Limb (tissue), 2 donors: Measurements from ENCODE around the gene SP7.
"Not testable (repeated sequence)": the region's sequence is repeated elsewhere in the genome, so short reads cannot be mapped to it uniquely, and the experiment has no call there.

Source experiments
- DNase-seq, 2 donors: peaks; one replicate each; pipeline ENCODE4 v3.0.0-alpha.2; 2016; ENCODE audit errors: extremely low spot score in 2 of 2

The SP7 gene

DNA sequence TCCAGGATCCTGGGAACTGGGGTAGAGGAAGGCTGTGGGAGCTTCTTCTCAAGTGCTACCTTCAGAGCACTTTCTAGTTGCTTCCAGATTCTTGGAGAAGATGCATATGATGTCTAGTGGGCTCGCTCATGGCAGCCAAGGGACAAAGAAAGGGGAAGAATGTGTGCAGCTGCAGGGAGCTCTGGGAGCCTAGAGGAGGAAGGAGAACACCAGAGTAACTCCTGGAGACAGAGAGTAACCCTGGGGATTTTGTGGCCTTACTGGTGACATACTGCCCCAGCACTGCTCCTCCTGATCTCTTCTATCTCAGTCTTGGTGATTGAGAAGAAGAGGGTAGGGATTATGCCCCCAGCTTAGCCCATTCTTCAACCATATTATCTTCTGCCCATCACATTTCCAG lies 10.3 kb upstream of the SP7 start:
- DNase-seq, result no peak

DNA sequence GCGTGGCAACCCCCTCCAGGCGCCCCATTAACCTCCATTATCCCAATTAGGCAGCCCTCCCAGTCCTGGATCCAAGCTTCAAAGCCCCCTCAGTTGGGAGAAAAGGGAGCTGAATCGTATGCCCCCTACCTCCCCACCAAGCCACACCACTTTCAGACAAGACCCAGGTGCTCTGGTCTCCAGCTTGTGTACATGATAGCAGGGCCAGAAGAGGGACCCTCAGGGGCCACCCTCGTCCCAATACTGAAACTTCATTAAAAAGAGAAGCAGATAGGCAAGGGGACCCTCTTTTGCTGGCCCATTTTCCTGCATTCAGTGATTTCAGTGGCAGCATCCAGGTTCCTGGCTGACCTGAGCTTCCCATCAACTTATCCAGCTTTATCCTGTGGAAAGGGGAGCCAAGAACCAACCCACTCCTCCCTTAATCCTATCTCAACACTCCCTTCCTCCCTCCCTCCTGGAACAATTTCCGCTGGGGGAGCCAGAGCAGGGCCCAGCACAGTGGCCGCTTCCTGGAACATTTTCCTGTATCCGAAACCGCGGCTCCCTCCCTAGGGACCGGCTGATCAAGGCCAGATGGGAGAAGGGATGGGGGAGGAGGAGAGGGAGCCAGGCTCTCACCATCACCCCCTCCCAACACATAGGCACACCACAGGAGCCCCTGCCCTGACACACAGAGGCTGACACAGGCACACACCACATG lies 9.5 kb upstream of the SP7 start:
- peak in 1 of 2 donors; percentile 69 for DNase-seq

DNA sequence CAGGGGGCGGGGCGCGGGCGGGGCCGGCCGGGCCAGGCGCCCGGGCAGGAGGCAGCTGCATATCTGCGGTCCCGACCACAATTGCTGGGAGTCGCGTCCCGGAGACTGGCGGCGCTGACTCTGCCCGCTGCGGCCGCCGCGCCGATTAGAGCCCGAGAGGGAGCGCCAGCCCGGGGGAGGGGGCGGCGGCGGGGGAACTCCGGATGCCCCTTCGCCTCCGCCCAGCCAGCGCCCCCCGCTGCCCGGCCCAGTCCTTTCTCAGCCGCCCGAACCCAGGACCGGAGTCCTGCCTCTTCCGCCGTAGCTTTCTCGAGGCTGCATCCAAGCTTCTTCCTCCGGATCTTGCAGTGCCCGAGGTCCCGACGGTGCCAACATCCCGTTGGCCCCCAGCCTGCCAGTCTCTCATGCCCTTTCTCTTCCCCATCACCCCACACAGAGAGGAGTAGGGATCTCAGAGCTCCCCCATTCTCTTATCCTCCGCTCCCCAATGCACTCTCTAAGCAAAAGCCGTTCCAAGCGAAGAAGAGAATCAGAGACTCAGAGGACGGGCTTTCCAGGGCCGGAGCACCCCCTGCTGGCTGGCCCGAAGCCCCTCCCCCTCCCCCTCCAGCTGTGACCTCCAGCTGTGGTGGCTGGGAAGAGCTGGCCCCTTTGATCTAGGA lies 8.8 kb upstream of the SP7 start:
- peak; percentile 83 to 90 for DNase-seq

DNA sequence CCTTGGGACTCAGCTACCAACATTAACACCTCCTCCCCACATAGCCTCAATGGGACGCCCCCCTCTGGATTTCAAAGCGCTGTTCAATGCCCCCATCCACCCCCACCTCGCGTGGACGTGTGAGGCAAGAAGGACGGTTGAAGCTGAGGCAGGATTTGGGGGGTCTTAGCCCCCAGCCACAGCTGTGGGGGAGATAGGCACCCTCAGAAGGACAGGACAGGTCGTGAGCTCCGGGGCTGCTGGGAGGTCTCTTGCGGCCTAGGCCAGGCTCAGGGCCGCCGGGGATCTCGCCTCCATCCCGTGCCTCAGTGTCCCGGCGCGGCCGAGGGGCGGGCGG lies 8.3 kb upstream of the SP7 start:
- DNase-seq, result no peak

DNA sequence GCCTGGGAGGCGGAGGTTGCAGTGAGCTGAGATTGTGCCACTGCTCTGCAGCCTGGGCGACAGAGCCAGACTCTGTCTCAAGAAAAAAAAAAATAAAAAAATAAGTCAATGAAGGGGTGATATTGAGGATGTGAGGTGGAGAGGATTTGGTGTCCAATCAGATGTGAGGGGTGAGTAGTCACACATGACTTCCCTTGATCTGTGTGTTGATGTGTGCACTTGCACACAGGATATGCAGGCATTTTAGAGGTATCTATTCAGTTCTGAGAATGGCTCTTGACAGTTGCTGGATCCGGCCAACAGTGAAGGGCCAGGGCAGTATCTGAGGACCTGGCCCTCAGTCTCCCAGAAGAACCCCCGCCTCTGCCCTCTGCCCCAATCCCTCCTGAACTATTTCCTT lies 7.8 kb upstream of the SP7 start:
- no peak for DNase-seq

DNA sequence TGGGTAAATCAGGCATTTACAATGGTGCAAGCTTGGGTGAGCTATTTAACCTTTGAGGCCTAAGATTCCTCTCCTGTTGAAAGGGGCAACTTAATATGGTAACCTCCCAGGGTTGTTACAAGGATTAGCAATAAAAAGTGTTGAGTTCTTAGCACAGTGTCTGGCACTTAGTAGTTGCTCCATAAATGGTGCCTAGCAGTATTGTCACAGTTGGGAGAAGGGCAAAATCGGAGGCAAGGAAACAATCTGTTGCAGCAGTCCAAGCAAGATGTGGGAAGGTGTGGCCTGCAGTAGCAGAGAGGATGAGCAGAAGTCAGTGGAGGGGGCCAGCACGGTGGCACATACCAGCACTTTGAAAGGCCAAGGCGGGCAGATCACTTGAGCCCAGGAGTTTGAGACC lies 7.3 kb upstream of the SP7 start:
- DNase-seq, result no peak

DNA sequence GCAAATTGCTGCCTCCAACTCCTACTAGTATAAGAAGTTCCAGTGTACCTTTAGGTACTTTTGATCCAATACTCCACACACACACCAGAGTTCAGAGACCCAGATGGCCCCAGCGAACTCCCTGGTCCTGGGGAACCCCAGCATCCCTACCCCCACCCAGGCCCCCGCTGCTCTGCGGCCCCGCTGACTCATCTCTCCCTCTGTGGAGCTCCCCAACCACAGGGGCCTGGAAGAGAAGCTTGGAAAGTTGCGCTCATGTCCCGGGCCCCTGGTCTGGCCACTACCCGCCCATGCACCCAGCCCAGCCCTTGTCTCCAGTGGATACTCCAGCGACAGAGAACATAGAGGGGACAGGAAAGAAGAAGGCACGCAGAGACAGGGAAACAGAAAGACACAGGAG lies 4.2 kb upstream of the SP7 start:
- DNase-seq, result no peak

DNA sequence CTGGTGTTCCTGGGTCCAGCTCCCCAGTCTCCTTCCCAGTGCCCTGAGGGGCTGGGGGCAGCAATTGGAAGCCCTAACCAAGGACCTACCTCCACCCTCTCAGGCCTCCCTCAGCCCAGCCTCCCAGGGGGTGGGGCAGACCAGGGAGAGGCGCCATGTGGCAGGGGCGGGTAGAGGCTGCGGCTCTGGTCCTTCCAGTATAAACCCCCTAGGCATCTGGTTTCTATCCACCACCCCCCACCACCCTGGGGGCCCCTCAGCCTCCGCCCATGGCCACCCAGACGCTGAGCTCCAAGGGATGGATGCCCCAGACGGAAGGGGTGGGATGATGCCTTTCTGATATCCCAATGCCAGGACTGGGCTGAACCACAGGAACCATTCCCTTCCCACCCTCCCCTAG lies 2.8 kb upstream of the SP7 start:
- DNase-seq, result no peak

DNA sequence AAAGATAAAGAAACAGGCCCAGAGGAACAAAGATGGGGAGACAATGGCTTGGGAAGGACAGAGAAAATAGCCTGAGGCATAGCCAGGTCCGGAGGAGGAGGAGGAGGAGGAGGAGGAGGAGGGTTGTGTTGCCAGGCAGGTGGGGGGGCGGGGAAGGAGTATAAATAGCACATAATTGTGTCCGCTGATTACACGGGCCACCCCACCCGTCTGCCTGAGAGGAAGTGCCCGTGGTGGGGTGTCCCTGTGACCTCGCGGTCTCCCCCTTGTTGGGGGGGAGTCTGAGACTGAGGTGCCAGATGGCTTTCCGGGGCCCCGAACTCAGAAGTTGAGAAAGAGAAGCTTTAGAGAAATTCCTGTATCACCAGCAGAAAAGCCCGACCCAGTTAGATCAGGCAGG lies 1.9 kb upstream of the SP7 start:
- DNase-seq, result no peak

DNA sequence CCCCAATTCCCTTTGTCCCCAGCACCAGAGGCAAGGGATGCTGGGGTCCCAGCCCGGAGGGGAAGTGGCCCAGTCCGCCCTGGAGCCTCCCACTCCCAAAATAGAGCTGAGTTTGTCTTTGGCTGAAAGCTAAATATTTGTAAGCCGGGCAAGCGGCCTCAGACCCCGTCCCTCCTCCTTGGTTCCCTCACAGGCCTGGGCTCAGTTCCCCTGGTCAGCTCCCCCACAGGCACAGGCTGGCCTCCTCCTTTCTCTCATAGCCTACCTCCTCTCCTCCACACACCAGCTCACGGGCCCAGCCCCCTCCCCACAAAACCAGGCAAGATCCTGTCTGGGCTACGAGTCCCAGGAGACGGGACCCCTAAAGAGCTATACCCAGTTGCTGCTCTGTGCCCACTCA lies 1.3 kb downstream of the SP7 start:
- no peak for DNase-seq

DNA sequence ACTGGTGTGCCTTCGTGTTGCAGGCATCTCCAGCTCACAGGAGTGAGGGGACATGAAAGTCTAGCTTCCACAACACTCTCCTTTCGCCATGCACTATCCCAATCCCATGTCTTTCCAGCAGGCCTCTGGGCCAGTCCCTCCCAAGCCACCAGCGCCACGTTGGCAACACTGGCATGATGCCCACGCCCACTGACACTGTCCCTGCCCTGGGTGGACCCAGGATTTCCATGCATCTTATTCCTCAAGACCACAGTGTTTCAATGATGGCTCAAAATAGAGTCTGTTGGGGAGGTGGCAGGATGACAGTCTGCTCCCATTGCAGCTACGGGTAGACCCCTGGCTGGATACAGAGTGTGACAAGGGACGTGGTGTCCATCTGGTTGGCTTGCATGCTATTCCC lies 2.3 kb downstream of the SP7 start:
- no peak for DNase-seq

DNA sequence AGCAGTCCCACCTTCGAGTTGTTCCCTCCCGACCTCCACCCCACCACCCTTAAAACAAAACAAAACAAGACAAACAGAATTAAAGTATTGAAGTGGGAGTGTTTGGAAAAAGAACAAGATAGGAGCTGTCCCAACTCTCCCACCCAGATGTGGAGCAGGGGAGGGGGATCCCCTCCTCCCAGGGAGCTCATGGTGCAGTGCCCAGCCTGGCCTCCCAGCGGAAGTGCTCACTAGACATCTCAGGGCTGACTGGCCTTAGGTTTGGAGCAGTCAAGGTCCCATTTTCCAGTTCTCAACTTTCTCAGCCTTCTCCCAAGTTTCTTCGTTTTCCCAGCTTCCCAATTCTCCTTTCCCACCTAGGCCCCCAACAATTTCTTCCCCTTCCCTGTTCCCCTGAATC lies 2.9 kb downstream of the SP7 start:
- DNase-seq, result no peak

DNA sequence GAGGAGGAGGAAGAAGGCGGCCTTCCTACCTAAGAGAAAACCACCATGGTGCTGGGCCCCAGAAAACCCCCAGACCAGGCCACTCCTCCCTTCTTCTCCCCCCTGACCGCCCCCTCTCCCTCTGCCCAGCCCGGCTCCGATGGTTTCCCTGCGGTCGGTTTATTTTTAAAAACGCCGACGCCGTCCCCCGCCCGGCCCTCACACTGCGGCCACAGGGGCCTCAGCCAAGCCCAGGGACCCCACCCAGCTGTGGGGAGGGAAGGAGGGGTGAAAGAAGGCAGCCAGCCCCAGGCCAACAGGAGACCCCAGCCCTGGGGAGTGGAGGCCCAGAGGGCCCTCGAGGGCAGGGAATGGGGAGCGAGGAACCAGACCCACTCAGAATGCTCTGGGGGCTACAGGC lies 3.4 kb downstream of the SP7 start:
- DNase-seq, result no peak

DNA sequence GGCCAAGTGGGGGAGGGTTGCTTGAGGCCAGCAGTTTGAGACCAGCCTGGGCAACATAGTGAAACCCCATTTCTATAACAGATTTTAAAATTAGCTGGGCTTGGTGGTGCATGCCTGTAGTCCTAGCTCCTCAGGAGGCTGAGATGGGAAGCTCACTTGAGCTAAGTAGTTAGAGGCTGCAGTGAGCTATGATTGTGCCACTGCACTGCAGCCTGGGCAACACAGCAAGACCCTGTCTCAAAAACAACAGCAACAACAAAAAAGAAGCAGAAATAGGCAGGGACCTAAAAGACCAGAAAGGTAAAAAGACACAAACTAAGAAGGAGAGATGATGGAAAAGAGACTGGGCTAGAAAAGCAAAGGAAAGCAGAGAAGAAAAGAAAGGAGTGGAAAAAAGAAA lies 3.8 kb downstream of the SP7 start:
- not testable (repeated sequence) for DNase-seq

DNA sequence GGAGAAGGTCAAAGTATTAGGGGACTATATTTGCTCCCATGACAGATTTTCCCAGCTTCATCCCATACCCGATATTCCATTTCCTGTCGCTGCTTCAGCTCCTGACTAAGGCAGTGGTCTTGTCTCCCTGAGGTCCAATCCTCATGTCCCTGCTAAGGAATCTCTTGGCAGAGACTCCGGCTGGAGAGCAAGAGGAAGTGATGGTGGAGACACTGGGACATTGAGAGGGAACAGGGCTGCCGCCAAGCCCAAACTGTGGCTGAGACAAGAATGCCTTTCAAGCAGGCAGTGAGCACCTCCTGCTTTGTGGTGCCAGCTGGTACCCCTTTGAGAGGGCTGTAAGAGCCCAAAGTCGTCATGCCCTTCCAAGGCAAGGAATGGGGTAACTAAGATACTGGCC lies 5.5 kb downstream of the SP7 start:
- no peak for DNase-seq

DNA sequence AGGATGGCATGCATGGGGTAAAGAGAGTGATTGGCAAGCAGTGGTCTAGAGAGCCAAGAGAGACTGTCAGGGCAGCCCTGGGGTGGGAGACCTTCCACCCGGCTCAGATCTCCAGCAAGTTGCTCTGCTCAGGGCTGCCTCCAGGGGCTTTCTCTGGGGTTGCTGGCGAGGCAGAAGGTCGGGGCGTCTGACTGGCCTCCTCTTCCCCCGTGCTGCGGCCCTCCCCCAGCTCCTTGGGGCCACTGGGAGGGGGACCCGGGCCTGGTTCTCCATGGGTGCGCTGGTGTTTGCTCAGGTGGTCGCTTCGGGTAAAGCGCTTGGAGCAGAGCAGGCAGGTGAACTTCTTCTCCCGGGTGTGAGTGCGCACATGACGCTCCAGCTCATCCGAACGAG lies 8.1 kb downstream of the SP7 start:
- DNase-seq, result no peak

DNA sequence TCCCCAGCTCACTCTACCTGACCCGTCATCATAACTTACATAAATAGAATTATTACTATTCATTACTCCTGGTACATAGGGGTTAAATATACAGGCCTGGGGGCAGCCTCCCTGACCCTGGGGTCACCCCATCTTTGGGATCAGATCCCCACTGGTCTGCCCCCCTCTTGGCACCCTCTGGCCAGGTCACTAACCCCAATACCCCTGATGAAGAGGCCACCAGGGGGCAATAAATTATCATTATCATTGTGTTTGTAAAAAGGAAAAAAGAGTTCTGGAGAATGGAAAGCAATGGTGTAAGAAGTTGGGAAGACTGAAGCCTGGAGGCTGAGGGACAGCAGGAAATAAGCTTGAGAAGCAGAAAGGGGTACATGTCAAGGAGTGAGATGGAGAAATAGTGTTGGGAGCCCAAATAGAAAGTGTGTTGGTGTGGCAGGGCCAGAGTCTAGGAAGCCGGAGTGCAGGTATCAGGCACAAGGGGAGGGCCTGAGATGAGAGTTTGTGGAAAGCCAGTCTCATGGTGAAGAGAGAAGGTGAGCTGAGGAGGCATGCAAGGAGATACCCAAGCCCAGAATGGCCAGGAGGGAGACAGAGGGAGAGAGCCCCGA lies 8.6 kb downstream of the SP7 start:
- no peak for DNase-seq

DNA sequence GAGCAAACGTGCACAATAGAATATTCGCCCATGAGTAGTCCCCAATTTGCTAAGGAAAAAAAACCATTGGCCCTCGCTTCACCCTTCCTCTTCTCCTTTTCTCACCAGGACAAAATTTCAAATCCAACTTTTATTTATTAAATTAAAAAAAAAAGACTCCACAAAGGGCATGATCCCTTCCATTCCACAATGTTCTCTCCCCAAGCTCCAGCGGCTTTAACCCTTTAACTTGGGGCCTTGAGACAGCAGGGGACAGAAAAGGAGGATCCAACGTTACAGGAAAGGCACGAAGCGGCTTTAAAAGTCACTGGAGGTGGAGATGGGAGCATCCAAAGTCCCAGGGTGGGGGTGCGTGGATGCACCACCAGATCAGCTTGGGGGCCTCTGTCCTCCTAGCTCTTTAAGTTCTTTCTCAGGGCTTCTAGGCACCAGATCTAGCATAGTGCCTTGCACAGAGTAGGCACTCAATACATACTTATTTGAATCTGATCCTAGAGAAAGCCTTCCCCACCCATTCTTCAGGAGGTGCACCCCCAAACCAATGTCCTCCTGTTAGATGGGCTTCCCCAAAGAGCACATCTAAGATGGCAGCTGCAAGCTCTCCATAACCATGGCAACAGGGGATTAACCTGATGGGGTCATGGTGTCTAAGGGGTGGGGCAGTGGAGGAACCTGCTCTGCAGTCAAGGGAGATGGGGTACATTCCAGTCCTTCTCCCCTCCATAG lies 9.5 kb downstream of the SP7 start:
- DNase-seq, result no peak

DNA sequence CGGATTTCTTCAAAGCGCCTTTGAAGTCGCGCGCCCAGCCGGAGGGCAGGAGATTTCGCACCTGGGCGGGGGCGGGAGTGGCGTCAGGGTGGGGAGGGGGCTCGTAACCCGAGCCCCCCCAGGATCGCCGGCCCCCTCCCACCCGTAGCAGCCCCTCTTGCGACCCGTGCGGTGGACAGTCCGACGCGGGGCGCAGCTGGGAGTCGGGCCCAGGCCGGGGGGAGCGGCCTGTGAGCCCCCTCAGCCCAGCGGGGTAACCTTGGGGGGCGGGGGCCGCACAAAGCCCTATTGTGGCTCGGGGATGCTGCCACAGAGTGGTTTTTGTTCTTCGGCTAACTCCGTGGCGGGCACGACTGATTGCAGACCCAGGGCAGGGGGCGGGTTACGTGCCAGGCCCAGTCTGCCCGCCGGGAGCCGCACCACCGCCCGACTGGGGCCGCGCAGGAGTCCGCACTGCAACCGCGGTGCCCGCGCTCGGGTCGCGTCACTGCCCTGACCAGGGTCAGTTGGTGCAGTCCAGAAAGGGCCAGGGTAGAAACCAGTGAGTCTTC lies 10.6 kb downstream of the SP7 start:
- DNase-seq, result peak in 1 of 2 donors; percentile 71

DNA sequence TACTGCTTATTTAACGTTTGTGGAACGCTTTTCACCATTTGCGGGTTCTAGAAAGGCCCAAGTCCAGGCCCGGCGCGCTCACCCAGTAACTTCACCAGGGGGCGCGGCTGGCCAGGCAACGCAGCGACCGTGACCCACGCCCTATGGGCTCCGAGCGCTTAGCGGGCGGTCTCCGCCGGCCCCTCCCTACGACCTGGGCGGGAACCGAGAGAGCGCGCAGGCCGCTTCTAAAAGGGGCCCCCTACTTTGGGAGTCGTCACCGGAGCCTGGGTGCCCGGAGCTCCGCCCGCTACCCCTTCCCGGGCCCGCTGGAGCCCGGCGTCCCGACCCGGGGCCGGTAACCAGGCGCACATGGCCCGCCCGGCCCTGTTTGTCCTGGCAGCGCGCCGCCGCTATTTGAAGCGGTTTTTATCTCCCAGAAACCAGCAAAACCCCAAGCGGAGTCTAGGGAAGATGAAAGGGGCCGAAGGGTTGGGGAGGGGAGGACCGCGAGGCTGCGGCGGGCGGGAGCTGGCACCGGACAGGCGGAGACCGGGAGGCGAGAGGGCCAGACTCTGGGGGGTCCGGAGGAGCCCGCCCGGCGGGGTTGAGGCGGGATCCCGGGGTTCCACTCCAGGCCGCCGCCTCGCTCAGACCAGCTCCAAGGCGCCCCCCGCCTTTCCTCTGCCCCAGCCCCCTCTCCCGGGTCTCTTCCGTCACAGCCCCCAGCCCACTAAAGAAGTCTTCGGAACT lies 11.2 kb downstream of the SP7 start:
- DNase-seq, result peak; percentile 93

DNA sequence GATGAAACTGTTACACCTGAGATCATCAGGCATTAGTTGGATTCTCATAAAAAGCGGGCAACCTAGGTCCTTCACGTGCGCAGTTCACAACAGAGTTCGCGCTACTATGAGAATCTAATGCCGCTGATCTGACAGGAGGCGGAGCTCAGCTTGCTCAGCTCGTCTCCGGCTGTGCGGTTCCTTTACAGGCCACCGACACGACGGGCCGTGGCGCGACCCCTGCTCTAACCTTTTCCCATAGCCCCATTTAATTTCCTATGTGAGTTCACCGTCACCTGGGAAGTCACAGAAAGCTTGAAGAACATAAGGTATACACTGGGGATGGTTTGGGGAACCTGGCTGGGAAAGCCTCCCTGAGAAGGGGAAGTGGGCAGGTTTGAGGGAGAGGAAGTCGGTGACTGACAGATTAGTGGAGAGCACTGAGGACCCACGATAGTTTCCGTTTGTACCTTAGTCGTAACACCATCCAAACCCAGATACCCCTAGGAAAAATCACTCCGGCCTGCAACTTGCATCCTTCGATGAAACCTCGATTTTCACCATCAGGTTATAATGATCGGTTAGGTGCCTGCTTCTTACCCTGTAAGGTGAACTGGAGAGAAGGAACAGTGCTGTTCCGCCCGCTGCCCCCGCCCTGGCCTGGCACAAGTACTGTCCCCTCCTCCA lies 11.9 kb downstream of the SP7 start:
- peak in 1 of 2 donors; percentile 39 for DNase-seq
